ENCODE results near the gene PNMA6F. TPM values are rescaled to one million over a fixed set of nuclear protein-coding genes. Genes with fewer than 3 reads are reported as not detected.

Gene PNMA6F
- total RNA-seq, 1 experiment from 2014 or later: not detected

- CTCF ChIA-PET: no interaction called here
- no peak overlapping the region for H3K4me3 Mint-ChIP-seq (ENCODE audit: low read depth, unreplicated experiment)
- peaks cover 4% of the 10 kb centered on the region for H3K36me3 Mint-ChIP-seq (ENCODE audit: insufficient read depth, unreplicated experiment)
- no peak for DNase-seq
- TF ChIP-seq, protein P1, sequence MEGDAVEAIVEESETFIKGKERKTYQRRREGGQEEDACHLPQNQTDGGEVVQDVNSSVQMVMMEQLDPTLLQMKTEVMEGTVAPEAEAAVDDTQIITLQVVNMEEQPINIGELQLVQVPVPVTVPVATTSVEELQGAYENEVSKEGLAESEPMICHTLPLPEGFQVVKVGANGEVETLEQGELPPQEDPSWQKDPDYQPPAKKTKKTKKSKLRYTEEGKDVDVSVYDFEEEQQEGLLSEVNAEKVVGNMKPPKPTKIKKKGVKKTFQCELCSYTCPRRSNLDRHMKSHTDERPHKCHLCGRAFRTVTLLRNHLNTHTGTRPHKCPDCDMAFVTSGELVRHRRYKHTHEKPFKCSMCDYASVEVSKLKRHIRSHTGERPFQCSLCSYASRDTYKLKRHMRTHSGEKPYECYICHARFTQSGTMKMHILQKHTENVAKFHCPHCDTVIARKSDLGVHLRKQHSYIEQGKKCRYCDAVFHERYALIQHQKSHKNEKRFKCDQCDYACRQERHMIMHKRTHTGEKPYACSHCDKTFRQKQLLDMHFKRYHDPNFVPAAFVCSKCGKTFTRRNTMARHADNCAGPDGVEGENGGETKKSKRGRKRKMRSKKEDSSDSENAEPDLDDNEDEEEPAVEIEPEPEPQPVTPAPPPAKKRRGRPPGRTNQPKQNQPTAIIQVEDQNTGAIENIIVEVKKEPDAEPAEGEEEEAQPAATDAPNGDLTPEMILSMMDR (IDR thresholded peaks at IDR 0.05; ENCODE audit: unreplicated experiment): no peak
- peaks cover 63% of the 10 kb centered on the region for H3K27me3 Mint-ChIP-seq (ENCODE audit: unreplicated experiment)
- H3K9me3 Mint-ChIP-seq (ENCODE audit: low read depth, unreplicated experiment): no peaks in the 10 kb centered on the region
- BruUV-seq (replicated peaks): no TSS peak
- no peak overlapping the region for H3K27ac Mint-ChIP-seq (ENCODE audit: unreplicated experiment)
- intact Hi-C loops (cut with micrococcal nuclease; ENCODE audit: unreplicated experiment): no loop called here
- no peaks in the 10 kb centered on the region for H3K4me1 Mint-ChIP-seq (ENCODE audit: low read depth, unreplicated experiment)
These were observed 10.7 kb downstream of the PNMA6F start for GRCh38 chrX:153310901-153311300.

GRCh38 chrX:153307276-153308178 is 14.0 kb downstream of the PNMA6F start:
- intact Hi-C loops (cut with micrococcal nuclease; ENCODE audit: unreplicated experiment): no loop called here
- H3K4me1 Mint-ChIP-seq (ENCODE audit: low read depth, unreplicated experiment): no peaks in the 10 kb centered on the region
- no peaks in the 10 kb centered on the region for H3K36me3 Mint-ChIP-seq (ENCODE audit: insufficient read depth, unreplicated experiment)
- CTCF ChIA-PET: no interaction called here
- no peak overlapping the region for H3K27ac Mint-ChIP-seq (ENCODE audit: unreplicated experiment)
- BruUV-seq (replicated peaks): no TSS peak
- no peak for DNase-seq
- H3K9me3 Mint-ChIP-seq (ENCODE audit: low read depth, unreplicated experiment): no peaks in the 10 kb centered on the region
- TF ChIP-seq, protein P1 (IDR thresholded peaks at IDR 0.05; ENCODE audit: unreplicated experiment): no peak
- peaks cover 96% of the 10 kb centered on the region for H3K27me3 Mint-ChIP-seq (ENCODE audit: unreplicated experiment)
- H3K4me3 Mint-ChIP-seq (ENCODE audit: low read depth, unreplicated experiment): no peak overlapping the region

DNA sequence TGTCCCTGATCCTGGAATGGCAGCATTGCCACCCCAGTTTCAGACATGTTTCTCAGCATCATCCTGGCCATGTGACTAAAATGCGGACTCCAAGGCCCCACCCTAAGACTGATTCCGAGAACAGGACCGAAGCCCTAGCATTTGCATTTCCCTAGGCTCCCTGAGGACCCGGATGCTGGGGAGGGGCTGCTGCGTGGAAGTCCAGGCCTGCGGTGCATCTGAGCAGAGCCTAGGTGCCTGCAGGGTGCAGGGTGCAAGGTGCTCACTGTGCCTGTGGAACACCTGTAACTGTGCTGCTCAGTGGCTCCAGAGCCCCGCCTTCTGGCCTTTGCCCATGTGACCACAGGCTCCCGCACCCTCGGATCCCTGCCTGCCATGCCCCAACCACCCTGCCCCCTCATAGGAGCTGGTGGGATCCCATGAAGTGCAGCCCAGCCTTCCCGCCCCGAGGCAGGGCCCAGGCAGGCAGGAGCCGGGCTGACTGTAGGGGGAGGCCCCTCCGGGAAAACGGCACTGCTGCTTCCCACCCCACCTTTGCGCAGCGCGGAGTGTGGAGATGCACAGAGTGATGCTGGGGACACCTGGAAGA is 14.9 kb downstream of the PNMA6F start:
- Mint-ChIP-seq H3K4me1 (ENCODE audit: low read depth, unreplicated experiment) (no peaks in the 10 kb centered on the region), H3K27me3 (ENCODE audit: unreplicated experiment) (peaks cover 99% of the 10 kb centered on the region), H3K36me3 (ENCODE audit: insufficient read depth, unreplicated experiment) (no peaks in the 10 kb centered on the region), H3K9me3 (ENCODE audit: low read depth, unreplicated experiment) (no peaks in the 10 kb centered on the region), H3K27ac (ENCODE audit: unreplicated experiment) (no peak overlapping the region), H3K4me3 (ENCODE audit: low read depth, unreplicated experiment) (no peak overlapping the region)
- BruUV-seq (replicated peaks): no TSS peak
- TF ChIP-seq, protein P1 (IDR thresholded peaks at IDR 0.05; ENCODE audit: unreplicated experiment): no peak
- intact Hi-C loops (cut with micrococcal nuclease; ENCODE audit: unreplicated experiment): no loop called here
- DNase-seq: no peak
- CTCF ChIA-PET: no interaction called here

- Mint-ChIP-seq H3K27ac (ENCODE audit: unreplicated experiment) (no peak overlapping the region), H3K27me3 (ENCODE audit: unreplicated experiment) (peaks cover 99% of the 10 kb centered on the region), H3K36me3 (ENCODE audit: insufficient read depth, unreplicated experiment) (no peaks in the 10 kb centered on the region), H3K9me3 (ENCODE audit: low read depth, unreplicated experiment) (no peaks in the 10 kb centered on the region), H3K4me3 (ENCODE audit: low read depth, unreplicated experiment) (no peak overlapping the region), H3K4me1 (ENCODE audit: low read depth, unreplicated experiment) (no peaks in the 10 kb centered on the region)
- DNase-seq: no peak
- TF ChIP-seq, protein P1 (IDR thresholded peaks at IDR 0.05; ENCODE audit: unreplicated experiment): no peak
- intact Hi-C loops (cut with micrococcal nuclease; ENCODE audit: unreplicated experiment): no loop called here
- BruUV-seq (replicated peaks): no TSS peak
- CTCF ChIA-PET: no interaction called here
These were observed 15.6 kb downstream of the PNMA6F start for GRCh38 chrX:153305972-153306371.

All from Calu3 (cell line).